GM12874 (cell line): ENCODE results near the gene PNPLA2.

ENCODE experiments used
- TF ChIP-seq, protein P1 (sequence below): IDR thresholded peaks from 2 replicates; pipeline ENCODE4 v1.5.1; 2011; ENCODE audit warnings: low read depth, mild to moderate bottlenecking, control low read depth, low read length, moderate library complexity; ENCODE audit not compliant: insufficient read depth

Gene PNPLA2

DNA sequence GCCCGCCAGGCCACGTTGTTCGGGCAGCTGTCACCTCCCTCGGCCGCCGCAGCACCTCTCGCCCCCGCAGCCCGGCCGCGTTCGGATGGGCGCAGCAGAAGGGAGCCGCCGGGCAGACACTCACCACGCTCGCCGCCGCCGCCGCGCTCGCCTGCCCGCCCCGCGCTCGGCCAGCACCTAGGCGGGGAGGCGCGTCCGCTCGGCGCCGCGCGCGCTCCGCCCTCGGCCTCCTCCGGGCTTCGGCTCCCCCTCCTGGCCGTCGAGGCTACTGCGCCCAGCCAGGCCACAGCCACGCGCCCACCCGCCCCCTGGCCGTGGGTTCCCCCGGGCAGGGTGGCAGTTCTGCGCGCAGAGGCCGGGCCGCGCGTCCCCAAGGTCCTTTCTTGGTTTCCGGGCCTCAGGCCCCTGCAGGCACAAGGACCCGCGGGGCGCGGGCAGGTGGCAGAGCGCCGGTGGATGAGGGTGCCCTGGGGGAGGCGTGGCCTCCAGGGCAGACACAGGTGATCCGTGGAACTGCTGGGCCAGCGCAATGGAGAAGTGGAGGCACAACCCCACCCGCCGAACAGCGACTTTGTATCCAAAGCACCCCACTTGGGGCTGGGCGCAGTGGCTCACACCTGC is 20.5 kb upstream of the PNPLA2 start, which contains the start of gene SLC25A22:
Gene SLC25A22, minus strand, starts transcription at position 189 of the 621 bp plus-strand sequence. CDS start 3,275 bp downstream, outside the sequence.
- TF ChIP-seq, protein P1, sequence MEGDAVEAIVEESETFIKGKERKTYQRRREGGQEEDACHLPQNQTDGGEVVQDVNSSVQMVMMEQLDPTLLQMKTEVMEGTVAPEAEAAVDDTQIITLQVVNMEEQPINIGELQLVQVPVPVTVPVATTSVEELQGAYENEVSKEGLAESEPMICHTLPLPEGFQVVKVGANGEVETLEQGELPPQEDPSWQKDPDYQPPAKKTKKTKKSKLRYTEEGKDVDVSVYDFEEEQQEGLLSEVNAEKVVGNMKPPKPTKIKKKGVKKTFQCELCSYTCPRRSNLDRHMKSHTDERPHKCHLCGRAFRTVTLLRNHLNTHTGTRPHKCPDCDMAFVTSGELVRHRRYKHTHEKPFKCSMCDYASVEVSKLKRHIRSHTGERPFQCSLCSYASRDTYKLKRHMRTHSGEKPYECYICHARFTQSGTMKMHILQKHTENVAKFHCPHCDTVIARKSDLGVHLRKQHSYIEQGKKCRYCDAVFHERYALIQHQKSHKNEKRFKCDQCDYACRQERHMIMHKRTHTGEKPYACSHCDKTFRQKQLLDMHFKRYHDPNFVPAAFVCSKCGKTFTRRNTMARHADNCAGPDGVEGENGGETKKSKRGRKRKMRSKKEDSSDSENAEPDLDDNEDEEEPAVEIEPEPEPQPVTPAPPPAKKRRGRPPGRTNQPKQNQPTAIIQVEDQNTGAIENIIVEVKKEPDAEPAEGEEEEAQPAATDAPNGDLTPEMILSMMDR: peak; percentile 86

DNA sequence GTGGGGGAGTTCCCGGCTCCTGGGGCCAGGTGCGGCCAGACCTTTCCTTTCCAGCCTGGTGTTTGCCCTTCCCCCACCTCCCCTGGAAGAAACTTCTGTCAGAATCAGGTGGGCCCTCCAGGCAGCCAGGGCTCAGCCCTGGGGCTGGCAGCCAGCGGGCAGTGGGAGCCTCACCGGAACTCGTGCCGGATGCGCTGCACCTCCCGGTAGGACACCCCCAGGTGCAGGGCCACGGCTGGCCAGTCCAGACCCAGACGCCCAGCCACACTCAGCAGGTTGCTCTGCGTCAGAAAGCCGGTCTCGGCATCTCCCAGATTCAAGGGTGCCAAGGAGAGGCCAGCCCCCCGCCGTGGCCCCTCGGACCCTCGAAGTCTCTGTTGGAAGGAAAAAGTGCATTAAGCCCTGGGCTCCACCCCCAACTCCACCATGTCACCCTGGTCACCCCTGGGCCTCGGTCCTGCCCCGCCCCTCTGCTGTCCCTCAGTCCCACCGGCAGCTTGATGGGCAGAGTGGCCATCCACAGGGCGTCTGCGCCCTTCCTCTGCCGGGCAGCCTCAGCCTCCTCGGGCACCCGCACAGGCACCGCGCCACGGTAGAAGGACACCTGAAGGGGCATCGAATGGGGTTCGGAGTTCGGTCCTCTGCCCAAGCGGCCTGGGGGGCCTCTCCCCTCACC is 18.9 kb upstream of the PNPLA2 start:
- TF ChIP-seq, protein P1: no peak

DNA sequence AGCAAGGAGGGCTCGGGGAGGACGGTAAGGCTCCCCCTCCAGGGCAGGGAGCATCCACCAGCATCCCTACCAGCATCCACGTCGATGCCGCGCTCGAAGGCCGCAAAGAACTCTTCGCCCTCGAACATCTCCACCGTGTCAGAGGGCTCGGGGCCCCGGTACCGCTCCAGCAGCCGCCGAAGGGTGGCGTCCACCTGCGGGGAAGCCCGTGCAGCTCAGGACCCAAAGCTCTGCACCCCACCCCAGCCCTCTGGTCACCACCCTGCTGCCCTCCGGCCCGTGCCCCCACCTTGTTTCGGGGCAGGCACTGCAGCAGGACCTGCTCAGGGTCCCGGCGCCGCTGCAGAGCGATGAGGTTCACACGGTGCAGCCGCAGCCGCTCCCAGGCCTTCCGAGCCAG is 18.2 kb upstream of the PNPLA2 start:
- TF ChIP-seq, protein P1: no peak

DNA sequence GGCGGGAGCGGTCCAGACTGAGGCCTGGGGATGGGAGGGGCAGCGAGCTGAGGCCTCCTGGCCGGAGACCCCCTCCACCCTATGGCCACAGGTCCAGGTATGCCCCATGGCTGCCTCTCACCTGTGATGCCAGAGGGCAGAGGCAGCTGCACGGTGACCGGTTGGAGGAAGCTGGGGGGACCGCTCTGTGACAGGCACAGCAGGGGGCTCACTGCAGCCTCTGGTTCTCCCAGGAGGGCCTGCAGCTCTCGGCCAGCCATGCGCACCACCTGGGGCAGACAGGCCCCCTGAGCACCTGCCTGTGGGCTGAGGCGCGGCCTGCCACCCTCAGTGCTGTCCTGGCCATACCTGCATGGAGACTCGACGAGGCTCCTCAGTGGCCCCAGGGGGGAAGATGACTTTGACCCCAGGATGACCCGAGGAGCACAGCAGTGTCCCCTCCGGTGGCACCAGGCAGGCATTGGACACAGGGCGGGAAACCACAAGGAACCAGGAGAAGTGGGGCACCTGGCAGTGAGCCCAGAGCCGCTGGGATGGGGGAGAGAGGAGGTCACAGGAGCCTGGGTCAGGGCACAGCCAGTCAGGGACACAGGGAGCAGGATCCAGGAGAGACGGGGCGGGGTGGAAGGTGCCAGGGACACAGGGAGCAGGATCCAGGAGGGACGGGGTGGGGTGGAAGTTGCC is 17.5 kb upstream of the PNPLA2 start:
- TF ChIP-seq, protein P1: no peak

DNA sequence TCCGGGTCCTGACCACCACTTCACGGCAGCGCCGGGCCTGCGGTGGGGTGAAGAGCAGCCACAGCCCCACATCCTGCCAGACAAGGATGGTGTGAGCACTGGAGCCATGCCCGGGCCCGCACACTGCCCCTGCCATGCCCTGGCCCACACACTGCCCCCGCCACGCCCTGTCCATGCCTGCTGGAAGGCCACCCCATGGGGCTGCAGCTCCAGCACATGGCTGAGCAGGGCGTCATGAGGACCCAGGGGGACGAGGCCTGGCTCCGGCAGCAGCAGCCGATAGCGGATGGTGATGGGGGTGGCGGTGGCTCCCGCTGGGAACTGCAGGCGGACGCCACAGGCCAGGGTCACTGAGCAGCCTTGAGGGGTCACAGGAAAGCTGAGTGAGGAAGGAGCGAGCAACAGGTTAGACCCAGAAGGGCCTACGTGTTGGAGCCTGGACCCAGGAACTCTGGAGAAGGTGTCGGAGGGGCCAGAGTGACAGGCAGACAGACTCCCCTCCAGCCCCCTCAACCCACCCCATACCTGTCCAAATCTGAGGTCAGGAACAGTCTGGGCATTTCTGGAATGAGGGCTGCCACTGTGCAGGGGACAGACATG is 16.6 kb upstream of the PNPLA2 start:
- TF ChIP-seq, protein P1: no peak

DNA sequence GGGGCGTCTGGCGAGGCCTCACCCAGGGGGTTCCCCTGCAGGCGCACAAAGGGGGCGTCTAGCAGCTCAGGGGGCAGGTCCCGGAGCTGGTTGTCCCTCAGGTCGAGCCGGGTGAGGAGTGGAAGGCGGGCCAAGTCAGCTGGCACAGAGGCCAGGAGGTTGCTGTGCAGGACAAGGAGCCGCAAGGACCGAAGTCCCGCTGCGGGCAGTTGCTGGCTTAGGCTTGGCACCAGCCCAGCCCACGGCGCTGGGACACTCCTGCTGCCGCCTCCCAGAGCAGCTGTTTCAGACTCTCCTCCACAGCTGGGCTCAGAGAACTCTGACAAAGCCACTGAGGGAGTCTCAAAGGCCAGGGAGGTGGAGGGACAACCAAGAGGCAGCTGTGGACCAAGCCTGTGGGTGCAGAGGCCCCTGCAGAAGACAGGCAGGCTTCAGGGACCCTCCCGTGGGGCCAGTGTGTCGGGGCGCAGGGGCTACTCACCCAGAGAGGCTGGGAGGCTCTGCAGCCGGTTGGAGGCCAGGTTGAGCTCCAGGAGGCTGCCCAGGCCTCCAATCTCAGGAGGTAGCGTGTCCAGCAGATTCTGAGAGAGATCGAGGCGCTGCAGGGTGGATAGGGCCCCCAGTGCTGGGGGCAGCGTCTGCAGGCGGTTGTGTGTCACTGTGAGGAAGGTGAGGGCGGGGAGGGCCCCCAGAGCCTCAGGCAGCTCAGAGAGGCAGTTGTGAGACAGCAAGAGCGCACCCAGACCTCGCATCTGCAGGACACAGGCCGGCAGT is 15.8 kb upstream of the PNPLA2 start:
- TF ChIP-seq, protein P1: no peak

DNA sequence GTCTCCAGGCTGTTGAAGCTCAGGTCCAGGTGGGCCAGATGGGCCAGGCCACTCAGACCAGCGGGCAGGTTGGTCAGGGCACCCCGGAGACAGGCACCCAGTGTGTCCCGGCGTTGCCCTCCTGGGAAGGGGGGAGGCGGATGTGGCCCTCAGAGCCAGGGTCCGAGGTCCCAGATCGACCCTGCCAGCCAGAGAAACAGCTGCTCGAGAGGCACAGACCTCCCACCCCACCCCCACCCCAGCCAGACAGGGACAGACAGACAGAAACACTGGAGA is 15.3 kb upstream of the PNPLA2 start:
- TF ChIP-seq, protein P1: no peak
